Peyer's patch (tissue), 4 donors: Measurements from ENCODE around the gene PDZD4.

ENCODE experiments used
- CTCF ChIP-seq, 6 experiments: fragments of 450-650 bp in 4 of 6; fragments of 200-600 bp in 2 of 6; sonication (generic) in 1 of 6; IDR thresholded peaks; one replicate each; pipeline ENCODE4 v1.5.1; 2017 to 2019; ENCODE audit warnings: antibody characterized with exemption in 6 of 6, mild to moderate bottlenecking in 3 of 6, moderate library complexity in 1 of 6
- POLR2A ChIP-seq, 2 donors: fragments of 450-650 bp; IDR thresholded peaks; one replicate each; pipeline ENCODE4 v1.5.1; 2017; ENCODE audit warnings: antibody characterized with exemption in 2 of 2, mild to moderate bottlenecking in 2 of 2, moderate library complexity in 2 of 2

- TF ChIP-seq CTCF (IDR thresholded peaks at IDR 0.05) (no peak), POLR2A (IDR thresholded peaks at IDR 0.05) (no peak)
Measured at GRCh38 chrX:153816831-153817690, 13.3 kb downstream of the PDZD4 start.
